Measurements from ENCODE around the gene ZNF267. TPM values are rescaled to one million over a fixed set of nuclear protein-coding genes. Genes with fewer than 3 reads are reported as not detected.

Gene ZNF267
- total RNA-seq, 2 experiments from 2014 or later: 61.9 to 64.9 TPM

GRCh38 chr16:31869511-31870201 is 4.0 kb upstream of the ZNF267 start:
- DNase-seq: peak; percentile 84
- Mint-ChIP-seq H3K9me3 (ENCODE audit: low read depth) (no peaks in the 10 kb centered on the region), H3K4me1 (peaks cover 55% of the 10 kb centered on the region), H3K4me3 (peak overlapping the region; percentile 63), H3K36me3 (ENCODE audit: low read depth) (peaks cover 10% of the 10 kb centered on the region), H3K27ac (peak overlapping the region; percentile 91), H3K27me3 (no peaks in the 10 kb centered on the region)
- intact Hi-C loops (cut with DNase I, micrococcal nuclease): loop anchor here (1.0 to 10.0 kb wide), 14 partner anchors 8 to 945 kb away; partner anchors contain the start of genes BCKDK (in 1 of the 2), FBXL19 (in 1 of the 2), PYCARD (in 1 of the 2) and PYDC1 (in 1 of the 2)
- POLR2A ChIA-PET: interaction anchor here (0.6 to 2.1 kb wide), 12 partner anchors 8 to 871 kb away, joined by 3 to 29 read pairs (median 6); partner anchors contain the start of genes ARMC5, FUS and RUSF1
- peak; percentile 74 for ATAC-seq
- CTCF ChIA-PET: interaction anchor here (0.6 to 3.5 kb wide), 25 partner anchors 7 to 928 kb away, joined by 3 to 35 read pairs (median 4); partner anchors contain the start of genes ARMC5, HSD3B7, PYDC1 and RUSF1

GRCh38 chr16:31870809-31871208 is 2.8 kb upstream of the ZNF267 start:
- intact Hi-C loops (cut with DNase I, micrococcal nuclease): loop anchor here in 1 of 2 experiments (5.0 to 10.0 kb wide), 2 partner anchors 764 to 946 kb away; partner anchors contain the start of genes BCKDK and FBXL19
- CTCF ChIA-PET: interaction anchor here (3.5 kb wide), 1 partner anchor 10 kb away, joined by 17 read pairs; no protein-coding TSS in a partner anchor
- POLR2A ChIA-PET: no interaction called here

GRCh38 chr16:31871510-31871909 is 2.1 kb upstream of the ZNF267 start:
- POLR2A ChIA-PET: no interaction called here
- Mint-ChIP-seq H3K27ac (peak overlapping the region; percentile 97), H3K9me3 (ENCODE audit: low read depth) (no peaks in the 10 kb centered on the region), H3K36me3 (ENCODE audit: low read depth) (peaks cover 28% of the 10 kb centered on the region), H3K27me3 (no peaks in the 10 kb centered on the region), H3K4me1 (peaks cover 59% of the 10 kb centered on the region), H3K4me3 (no peak overlapping the region)
- ATAC-seq (no peak), DNase-seq (no peak)
- intact Hi-C loops (cut with DNase I, micrococcal nuclease): loop anchor here in 1 of 2 experiments (5.0 to 10.0 kb wide), 2 partner anchors 764 to 947 kb away; partner anchors contain the start of genes BCKDK and FBXL19
- CTCF ChIA-PET: no interaction called here

More at GRCh38 chr16:31870809-31871208, 2.8 kb upstream of the ZNF267 start:
- Mint-ChIP-seq H3K4me1 (peaks cover 52% of the 10 kb centered on the region), H3K27me3 (no peaks in the 10 kb centered on the region), H3K27ac (peak overlapping the region; percentile 92), H3K9me3 (ENCODE audit: low read depth) (no peaks in the 10 kb centered on the region), H3K36me3 (ENCODE audit: low read depth) (peaks cover 21% of the 10 kb centered on the region), H3K4me3 (peak overlapping the region; percentile 50)
- peak; percentile 9 for ATAC-seq
- DNase-seq: no peak

GRCh38 chr16:31872201-31872600 is 1.4 kb upstream of the ZNF267 start:
- Mint-ChIP-seq H3K27ac (peak overlapping the region; percentile 97), H3K9me3 (ENCODE audit: low read depth) (no peaks in the 10 kb centered on the region)
- POLR2A ChIA-PET: interaction anchor here (1.5 to 2.1 kb wide), 2 partner anchors 159 to 163 kb away, joined by 3 to 10 read pairs; a partner anchor contains a TSS

GRCh38 chr16:31874366-31875111 is 932 bp downstream of the ZNF267 start:
- Mint-ChIP-seq H3K36me3 (ENCODE audit: low read depth) (peaks cover 58% of the 10 kb centered on the region), H3K4me1 (peaks cover 73% of the 10 kb centered on the region), H3K27ac (peak overlapping the region; percentile 97), H3K27me3 (no peaks in the 10 kb centered on the region), H3K4me3 (peak overlapping the region; percentile 94), H3K9me3 (ENCODE audit: low read depth) (no peaks in the 10 kb centered on the region)
- ChIA-PET POLR2A (interaction anchor here (1.3 to 2.0 kb wide), 3 partner anchors 169 to 757 kb away, joined by 3 to 6 read pairs (median 4); partner anchors contain the start of gene KAT8), CTCF (interaction anchor here (0.5 kb wide), 1 partner anchor 416 kb away, joined by 5 read pairs; no protein-coding TSS in a partner anchor)
- peak; percentile 60 for DNase-seq
- intact Hi-C loops (cut with DNase I, micrococcal nuclease): loop anchor here (1.0 to 10.0 kb wide), 7 partner anchors 14 to 950 kb away; partner anchors contain the start of genes BCKDK (in 1 of the 2) and FBXL19 (in 1 of the 2)
- peak; percentile 24 for ATAC-seq

More at GRCh38 chr16:31872201-31872600, 1.4 kb upstream of the ZNF267 start:
- DNase-seq: no peak
- no peak overlapping the region for H3K4me3 Mint-ChIP-seq
- peaks cover 35% of the 10 kb centered on the region for H3K36me3 Mint-ChIP-seq (ENCODE audit: low read depth)
- ATAC-seq: no peak
- no peaks in the 10 kb centered on the region for H3K27me3 Mint-ChIP-seq
- H3K4me1 Mint-ChIP-seq: peaks cover 65% of the 10 kb centered on the region
- CTCF ChIA-PET: interaction anchor here (1.2 to 1.6 kb wide), 3 partner anchors 17 to 730 kb away, joined by 3 to 4 read pairs (median 4); a partner anchor contains a TSS
- intact Hi-C loops (cut with DNase I, micrococcal nuclease): loop anchor here in 1 of 2 experiments (5.0 to 10.0 kb wide), 2 partner anchors 765 to 947 kb away; partner anchors contain the start of genes BCKDK and FBXL19

DNA sequence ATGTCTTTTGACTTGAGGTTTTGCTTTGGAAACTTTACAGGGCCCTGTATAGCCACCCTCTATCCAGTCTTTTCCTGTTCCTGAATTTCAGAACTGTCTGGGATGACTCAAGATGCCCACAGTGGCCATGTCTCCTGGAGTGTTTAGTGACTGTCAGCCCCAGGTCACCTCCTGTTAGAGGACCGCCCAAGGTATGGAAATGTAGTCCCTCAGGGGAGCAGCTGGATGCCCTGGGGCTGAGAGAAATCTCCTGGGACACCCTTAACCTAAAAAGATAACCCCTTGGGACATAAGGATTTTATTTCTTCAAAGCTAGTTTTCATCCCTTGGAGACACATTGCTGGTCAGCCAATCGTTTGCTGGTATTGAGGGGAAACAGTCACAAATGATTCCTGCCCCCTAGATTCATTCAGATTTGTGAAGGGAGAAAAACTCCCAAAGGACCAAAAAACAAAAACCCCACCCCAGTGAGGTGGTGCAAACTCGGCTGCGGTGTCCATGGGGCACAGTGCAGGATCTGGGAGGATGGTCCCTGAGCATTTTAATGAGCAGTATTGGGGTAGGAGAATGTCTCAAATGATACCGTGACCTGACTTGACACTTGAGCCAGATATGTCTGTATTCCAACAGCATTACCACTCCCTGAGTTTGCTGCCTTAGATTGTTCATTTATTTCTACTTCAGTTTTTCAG is 1.7 kb downstream of the ZNF267 start:
- DNase-seq (no peak), ATAC-seq (no peak)
- POLR2A ChIA-PET: interaction anchor here (0.6 to 0.7 kb wide), 2 partner anchors 392 to 416 kb away, joined by 3 read pairs; partner anchors contain the start of gene ARMC5
- Mint-ChIP-seq H3K4me3 (peak overlapping the region; percentile 94), H3K9me3 (ENCODE audit: low read depth) (no peaks in the 10 kb centered on the region), H3K36me3 (ENCODE audit: low read depth) (peaks cover 66% of the 10 kb centered on the region), H3K4me1 (peaks cover 76% of the 10 kb centered on the region), H3K27me3 (no peaks in the 10 kb centered on the region), H3K27ac (peak overlapping the region; percentile 97)
- intact Hi-C loops (cut with DNase I, micrococcal nuclease): loop anchor here (1.0 to 10.0 kb wide), 6 partner anchors 13 to 950 kb away; partner anchors contain the start of gene FBXL19 (in 1 of the 2)
- CTCF ChIA-PET: no interaction called here

DNA sequence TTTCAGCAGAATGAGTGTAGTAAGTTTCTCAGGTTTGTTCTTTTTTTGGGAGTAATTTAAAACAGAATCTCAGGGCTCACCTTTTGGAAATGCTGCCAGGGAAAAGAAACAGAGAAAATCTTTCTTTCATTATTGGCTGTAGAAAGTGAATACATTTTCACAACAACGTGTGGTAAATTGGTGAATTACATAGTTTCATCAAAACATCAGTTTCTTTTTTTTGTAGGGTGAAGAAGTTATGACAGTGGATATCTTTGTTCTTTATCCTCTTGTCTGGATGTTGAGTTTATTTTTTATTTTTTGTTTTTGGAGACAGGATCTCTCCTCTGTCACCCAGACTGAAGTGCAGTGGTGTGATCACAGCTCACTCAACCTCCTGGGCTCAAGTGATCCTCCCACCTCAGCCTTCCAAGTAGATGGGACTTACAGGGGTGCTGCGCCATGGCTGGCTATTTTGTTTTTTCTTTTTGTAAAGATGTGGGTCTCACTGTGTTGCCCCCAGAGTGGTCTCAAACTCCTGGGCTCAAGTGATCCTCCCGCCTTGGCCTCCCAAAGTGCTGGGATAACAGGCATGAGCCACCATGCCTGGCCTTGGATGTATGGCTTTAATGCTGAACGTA is 2.4 kb downstream of the ZNF267 start:
- no peak for ATAC-seq
- ChIA-PET CTCF (interaction anchor here (0.5 to 2.0 kb wide), 3 partner anchors 7 to 754 kb away, joined by 3 to 24 read pairs (median 3); no protein-coding TSS in a partner anchor), POLR2A (interaction anchor here (0.6 kb wide), 1 partner anchor 392 kb away, joined by 3 read pairs; no protein-coding TSS in a partner anchor)
- H3K27ac Mint-ChIP-seq: peak overlapping the region; percentile 97
- H3K4me1 Mint-ChIP-seq: peaks cover 74% of the 10 kb centered on the region
- no peaks in the 10 kb centered on the region for H3K27me3 Mint-ChIP-seq
- DNase-seq: no peak
- H3K36me3 Mint-ChIP-seq (ENCODE audit: low read depth): peaks cover 69% of the 10 kb centered on the region
- intact Hi-C loops (cut with DNase I, micrococcal nuclease): loop anchor here (1.0 to 10.0 kb wide), 6 partner anchors 12 to 951 kb away; partner anchors contain the start of gene FBXL19 (in 1 of the 2)
- peak overlapping the region; percentile 94 for H3K4me3 Mint-ChIP-seq
- H3K9me3 Mint-ChIP-seq (ENCODE audit: low read depth): no peaks in the 10 kb centered on the region

DNA sequence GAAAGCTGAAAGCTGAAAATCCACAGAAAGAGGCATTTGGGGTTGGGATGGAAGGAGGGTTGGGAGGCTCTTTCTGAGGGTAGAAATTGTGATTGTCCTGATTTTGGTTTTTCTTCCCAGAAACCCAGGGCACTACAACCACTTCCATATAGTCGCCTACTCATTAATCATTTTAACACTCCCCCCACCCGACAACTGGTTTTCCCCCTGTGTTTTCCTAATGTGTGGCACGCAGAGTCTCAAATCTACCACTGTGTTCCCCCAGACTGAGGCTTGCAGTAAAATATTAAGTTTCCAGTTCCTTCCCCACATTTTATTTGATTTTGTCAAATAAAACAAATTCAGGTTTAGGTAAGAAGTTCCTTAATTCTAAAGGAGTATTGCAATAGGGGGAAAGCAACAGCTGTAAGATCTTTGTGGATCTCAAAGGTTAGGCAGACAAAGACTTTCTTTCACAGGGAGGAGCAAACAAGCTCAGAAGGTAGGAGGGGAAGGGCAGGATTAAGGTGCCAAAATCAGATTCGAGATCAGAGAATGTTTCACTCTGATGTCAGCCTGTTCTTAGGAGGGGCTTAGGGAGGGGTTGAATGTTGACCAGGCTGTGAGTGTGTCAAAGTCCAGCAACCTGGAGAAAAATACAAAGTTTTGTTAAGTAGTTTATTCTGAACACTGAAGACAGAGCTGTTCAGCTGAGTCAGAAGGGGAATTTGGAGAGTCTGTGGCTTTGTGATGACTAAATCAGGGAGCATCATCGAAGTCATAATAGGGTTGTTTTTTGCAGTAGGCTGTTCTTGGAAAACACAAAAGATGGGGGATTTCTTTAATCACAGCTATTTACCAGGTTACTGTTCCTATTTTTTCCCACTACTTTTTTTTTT is 3.6 kb downstream of the ZNF267 start:
- H3K4me3 Mint-ChIP-seq: peak overlapping the region; percentile 94
- no peaks in the 10 kb centered on the region for H3K9me3 Mint-ChIP-seq (ENCODE audit: low read depth)
- H3K27me3 Mint-ChIP-seq: no peaks in the 10 kb centered on the region
- H3K36me3 Mint-ChIP-seq (ENCODE audit: low read depth): peaks cover 75% of the 10 kb centered on the region
- intact Hi-C loops (cut with DNase I, micrococcal nuclease): loop anchor here (1.0 to 10.0 kb wide), 3 partner anchors 8 to 952 kb away; partner anchors contain the start of gene FBXL19 (in 1 of the 2)
- peaks cover 70% of the 10 kb centered on the region for H3K4me1 Mint-ChIP-seq
- ChIA-PET CTCF (interaction anchor here (0.7 to 2.0 kb wide), 4 partner anchors 8 to 445 kb away, joined by 3 to 24 read pairs (median 4); no protein-coding TSS in a partner anchor), POLR2A (interaction anchor here (0.6 to 1.6 kb wide), 10 partner anchors 8 to 698 kb away, joined by 3 to 29 read pairs (median 5); partner anchors contain the start of genes ARMC5, FUS and PYCARD)
- peak overlapping the region; percentile 97 for H3K27ac Mint-ChIP-seq
- ATAC-seq (peak; percentile 54), DNase-seq (peak; percentile 71)
